Retina (tissue), 1 donor: Measurements from ENCODE around the gene PRDX5.

Experiments
- DNase-seq: peaks from one replicate; pipeline ENCODE4 v3.0.0-alpha.2; 2016

Gene PRDX5

DNA sequence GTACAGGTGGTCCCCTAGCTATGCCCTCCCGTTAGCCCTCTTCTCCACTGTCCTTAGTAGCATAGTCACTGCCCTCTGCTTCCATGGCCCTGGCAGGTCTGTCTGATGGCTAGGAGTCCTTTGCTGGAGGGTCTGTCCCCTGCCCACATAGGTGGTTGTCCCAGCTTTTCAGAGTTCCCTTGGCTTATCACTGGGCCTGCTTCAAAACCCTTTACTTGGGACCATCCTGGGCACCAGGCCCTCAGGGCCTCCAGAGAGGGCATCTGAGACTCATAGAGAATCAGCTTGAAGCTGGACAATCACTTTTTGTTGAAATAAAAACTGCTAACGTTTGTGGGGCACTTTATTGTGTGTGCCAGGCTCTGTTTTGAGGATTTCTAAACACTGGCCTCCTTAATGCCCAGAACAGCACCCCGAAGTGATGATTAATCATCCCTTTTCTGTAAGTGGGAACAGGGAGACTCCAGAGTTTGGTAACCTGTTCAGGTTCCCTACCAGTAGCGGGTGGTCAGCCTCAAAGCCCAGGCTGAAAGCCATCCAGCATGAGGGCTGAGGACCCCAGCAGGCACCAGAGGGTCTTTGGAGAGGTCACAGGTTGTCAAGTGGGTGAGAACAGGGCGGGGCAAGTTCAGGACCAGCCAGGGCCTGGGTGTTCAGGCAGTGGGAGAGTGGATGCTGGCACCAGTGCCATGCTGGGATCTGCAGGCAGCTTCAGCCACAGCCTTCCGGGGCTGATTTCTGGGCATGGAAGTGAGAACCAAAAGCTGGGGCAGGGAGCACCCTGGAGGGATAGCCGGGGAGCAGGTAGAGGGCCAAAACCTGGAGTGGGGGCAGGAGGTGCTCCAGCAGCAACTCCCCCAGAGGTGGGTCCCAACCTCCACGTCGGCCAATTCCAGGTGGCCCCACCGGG, 27.3 kb upstream of the PRDX5 start:
- DNase-seq, result no peak

DNA sequence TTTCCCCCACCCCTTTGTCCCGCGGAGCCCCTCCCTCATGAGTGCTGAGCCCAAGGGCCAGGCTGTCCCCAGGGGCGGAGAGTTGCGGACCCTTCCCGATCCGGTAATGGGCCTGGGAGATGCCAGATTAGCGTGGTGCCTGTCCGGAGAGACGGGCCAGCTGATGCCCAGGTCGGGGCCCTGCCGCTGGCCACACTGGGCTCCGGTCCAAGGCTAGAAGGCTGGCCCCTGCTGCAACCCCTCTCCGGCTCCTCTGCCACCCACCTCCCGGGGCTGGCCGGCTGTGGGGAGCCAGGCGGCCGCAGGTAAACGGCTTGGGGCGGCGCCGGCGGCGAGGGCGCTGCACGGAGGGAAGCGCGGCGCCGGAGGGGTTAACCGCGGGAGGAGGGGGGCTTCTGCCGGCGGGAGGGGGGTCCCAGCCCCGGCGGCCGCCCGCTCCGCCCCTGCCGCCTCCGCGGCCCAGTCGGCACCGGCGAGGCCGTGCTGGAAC, 26.6 kb upstream of the PRDX5 start, which contains the start of gene KCNK4:
Gene KCNK4, plus strand, starts transcription at position 41 of the 490 bp plus-strand sequence. CDS start 1,717 bp downstream, outside the sequence.
- DNase-seq, result no peak

DNA sequence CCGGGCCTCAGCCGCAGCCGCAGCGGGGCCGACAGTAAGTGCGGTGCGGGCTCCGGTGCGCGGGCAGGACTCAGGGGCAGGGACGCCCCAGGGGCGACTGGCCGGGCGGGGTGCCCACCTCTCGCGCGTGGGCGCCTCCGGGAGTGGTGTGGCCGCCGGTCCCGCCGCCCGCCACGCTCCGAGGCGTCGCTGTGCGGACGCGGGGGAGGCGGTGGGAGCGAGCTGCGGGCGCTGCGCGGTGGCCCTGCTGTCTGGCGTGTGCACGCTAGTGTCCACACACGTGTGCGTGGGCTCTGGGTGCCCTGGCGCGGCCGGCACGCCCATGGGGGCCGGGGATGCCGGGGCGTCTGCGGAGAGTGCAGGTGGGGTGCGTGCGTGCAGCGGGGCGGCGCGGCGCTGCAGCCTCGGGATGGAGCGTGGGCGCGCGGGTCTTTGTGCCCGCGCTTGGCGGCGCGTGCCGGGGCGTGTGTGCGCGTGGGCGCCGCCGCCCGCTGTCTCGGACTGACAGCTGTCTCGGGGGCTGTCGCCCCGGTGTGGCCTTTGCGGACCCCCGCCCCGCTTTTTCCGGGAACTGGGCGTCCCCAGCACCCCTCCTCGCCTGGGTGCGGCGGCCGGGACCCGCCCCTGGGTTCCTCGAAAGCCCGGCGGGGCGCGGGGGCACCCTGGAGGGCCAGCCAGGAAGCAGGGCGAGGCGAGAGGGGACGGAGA, 26.0 kb upstream of the PRDX5 start:
- DNase-seq, result peak; percentile 61

DNA sequence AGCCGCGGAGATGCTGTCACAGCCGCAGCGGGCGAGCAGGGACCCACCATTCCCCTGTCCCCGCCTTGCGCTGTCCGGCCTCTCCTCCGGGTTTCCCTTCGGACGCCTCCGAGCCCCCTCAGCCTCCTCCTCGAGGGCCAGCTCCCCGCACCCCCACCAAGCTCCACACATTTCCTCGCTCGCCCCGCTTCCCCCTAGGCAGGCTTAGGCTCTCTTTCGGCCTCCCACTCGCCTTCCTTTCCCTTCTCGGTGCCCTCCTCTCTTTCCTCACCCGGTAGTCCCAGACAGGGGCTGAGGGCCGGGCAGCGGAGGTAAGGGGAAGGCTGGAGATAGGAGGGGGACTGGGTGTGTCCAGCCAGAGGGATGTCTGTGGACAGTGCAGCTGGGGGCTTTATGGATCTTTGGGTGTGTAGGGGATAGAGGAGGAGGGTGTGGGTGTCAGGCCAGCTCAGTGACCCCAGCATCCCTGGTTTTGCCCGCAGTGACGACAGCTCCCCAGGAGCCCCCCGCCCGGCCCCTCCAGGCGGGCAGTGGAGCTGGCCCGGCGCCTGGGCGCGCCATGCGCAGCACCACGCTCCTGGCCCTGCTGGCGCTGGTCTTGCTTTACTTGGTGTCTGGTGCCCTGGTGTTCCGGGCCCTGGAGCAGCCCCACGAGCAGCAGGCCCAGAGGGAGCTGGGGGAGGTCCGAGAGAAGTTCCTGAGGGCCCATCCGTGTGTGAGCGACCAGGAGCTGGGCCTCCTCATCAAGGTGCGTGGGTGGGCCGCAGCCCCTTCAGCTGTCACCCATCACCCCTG, 25.3 kb upstream of the PRDX5 start:
- DNase-seq, result peak; percentile 27

DNA sequence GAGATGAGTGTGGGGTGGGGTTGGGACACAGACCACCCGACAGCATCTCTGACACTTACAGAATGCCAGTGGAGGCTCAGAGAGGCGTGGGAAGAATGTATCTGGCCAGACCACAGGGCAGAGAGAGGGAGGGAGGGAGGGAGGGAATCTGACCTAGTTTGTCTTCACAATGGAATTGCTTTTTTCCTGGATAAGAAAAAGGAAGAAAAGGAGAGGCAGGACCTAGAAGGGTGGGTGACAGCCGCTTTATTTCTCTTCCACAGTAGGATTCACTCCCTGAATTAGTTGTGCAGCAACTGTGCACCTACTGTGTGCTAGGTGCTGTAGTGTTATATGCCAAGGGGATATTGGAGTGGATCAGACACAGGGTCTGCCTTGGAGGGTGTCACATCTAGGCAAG, 23.1 kb upstream of the PRDX5 start:
- peak; percentile 78 for DNase-seq

DNA sequence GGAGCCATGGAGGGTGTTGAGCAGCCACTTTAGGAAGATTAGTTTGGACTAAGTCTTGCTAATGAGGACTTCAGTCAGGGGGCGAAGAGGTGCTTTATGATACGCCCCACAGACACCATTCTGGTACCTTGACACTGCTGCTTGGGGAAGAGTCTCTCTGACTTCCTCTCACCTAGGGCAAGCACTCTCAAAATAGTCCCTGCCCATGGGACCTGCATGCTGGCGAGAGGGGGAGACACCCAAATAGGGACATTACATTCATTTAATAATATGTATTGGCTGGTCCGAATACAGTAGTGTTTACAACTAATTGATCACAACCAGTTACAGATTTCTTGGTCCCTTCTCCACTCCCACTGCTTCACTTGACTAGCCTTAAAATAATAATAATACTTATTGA, 22.2 kb upstream of the PRDX5 start:
- no peak for DNase-seq

DNA sequence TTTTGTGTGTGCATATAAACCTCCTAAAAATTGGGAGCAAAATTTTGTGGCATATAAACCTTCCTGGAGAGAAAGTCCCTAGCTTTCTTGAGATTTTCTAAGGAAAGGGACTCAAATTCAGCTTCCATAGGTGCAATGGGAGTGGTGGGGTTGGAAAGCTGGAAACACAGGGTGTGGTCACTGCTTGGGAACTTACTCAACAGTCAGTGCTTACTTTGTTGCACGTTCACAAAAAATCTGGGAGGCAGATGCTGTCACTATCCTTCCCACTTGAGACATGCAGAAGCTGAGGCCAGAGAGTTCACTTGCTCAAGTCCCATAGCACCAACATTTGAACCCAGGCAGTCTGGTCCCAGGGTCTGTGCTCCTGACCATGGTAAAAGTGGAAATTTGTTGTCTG, 21.7 kb upstream of the PRDX5 start:
- DNase-seq, result no peak

DNA sequence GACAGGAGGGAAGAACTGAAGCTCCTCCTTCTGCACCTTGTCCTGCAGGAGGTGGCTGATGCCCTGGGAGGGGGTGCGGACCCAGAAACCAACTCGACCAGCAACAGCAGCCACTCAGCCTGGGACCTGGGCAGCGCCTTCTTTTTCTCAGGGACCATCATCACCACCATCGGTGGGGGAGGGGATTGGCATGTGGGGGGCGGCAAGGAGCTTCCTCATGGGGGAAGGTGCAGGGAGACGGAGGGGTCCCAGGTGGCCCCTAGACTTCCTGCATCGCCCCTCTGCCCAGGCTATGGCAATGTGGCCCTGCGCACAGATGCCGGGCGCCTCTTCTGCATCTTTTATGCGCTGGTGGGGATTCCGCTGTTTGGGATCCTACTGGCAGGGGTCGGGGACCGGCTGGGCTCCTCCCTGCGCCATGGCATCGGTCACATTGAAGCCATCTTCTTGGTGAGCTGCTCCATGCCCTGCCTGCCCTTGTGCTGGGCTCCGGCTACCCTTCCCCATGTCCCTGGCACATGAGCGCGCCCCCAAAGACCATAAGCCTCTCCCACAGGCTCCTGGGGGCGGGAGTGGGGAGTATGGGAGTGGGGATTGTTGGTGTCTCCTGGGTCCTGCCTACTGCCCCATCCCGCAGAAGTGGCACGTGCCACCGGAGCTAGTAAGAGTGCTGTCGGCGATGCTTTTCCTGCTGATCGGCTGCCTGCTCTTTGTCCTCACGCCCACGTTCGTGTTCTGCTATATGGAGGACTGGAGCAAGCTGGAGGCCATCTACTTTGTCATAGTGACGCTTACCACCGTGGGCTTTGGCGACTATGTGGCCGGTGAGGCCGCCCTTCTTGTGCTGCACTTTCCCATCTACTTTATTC, 20.9 kb upstream of the PRDX5 start:
- DNase-seq, result peak; percentile 49

DNA sequence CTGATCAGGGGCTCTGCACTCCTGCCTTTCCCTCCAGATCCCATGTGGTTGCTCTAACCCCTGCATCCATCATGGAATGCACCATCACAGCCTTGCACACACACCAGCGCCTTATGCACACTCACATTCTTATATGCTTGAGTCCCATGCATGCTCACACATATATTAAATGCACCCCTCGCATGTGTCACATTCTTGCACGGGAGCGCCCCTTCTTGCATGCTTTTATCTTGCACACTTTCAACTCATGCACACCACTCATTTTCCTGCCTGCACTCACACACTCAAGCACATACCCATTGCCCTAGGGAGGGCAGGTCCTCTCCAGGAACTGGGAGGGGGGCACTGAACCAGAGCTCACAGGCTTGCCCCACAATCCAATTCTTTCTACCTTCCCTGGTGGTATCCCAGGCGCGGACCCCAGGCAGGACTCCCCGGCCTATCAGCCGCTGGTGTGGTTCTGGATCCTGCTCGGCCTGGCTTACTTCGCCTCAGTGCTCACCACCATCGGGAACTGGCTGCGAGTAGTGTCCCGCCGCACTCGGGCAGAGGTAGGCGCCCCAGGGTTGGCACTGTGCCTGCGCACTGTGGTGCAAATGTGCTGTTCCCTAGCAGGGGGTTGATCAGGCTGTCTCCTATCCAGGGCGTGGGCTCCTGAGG, 20.1 kb upstream of the PRDX5 start:
- DNase-seq, result peak; percentile 28

DNA sequence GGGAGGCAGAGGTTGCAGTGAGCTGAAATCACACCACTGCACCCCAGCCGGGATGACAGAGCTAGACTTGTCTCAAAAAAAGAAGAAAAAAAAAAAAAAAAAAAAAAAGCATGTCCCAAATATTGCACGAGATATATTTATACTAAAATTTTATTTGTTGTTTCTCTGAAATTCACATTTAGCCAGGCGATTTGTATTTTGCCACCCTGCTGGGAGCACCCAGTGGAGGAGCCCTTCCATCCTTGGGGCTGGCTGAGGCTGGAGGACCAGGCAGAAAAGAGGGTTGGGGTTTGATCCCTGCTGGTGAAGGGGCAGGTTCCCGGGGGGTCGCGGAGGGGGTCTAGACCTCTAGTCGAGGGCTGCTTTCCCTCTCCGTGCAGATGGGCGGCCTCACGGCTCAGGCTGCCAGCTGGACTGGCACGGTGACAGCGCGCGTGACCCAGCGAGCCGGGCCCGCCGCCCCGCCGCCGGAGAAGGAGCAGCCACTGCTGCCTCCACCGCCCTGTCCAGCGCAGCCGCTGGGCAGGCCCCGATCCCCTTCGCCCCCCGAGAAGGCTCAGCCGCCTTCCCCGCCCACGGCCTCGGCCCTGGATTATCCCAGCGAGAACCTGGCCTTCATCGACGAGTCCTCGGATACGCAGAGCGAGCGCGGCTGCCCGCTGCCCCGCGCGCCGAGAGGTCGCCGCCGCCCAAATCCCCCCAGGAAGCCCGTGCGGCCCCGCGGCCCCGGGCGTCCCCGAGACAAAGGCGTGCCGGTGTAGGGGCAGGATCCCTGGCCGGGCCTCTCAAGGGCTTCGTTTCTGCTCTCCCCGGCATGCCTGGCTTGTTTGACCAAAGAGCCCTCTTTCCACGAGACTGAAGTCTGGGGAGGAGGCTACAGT, 18.7 kb upstream of the PRDX5 start:
- peak; percentile 71 for DNase-seq

DNA sequence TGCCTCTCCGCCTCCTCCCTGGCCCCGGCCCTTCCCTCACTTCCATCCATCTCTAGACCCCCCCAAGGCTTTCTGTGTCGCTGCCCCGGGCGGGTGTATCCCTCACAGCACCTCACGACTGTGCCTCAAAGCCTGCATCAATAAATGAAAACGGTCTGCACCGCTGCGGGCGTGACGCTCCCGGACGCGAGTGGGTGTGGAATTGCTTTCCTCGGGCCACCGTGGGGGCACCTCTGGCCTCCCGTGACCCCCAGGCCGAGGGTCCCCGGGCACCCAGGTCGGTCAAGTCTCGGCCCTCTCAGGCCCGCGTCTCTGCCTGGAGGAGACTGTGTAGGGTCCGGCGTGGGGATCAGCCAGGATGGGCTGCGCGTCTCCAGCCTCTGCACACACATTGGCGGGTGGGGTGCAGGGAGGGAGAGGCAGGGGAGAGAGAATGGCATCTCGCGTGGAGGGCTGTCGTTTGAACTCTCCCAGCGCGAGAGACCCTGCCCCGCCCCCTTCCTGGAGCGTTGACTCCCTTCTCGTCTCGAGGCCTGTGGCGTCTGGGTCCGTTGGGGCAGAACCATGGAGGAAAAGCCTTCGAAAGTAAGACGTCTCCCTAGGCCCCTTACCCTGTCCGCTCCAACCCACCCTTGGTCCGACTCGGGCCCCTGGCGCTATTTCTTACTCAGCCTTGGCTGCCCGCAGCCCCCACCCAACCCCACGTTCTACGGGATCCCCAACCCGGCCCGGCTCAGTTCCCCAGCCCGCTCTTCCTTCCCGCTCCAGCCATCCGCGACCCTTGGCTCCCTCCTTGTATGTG, 17.9 kb upstream of the PRDX5 start, which contains the start of gene CATSPERZ:
Gene CATSPERZ, plus strand, starts transcription at position 512 of the 802 bp plus-strand sequence. Its CDS starts 53 bp downstream, at position 565.
- peak; percentile 45 for DNase-seq

DNA sequence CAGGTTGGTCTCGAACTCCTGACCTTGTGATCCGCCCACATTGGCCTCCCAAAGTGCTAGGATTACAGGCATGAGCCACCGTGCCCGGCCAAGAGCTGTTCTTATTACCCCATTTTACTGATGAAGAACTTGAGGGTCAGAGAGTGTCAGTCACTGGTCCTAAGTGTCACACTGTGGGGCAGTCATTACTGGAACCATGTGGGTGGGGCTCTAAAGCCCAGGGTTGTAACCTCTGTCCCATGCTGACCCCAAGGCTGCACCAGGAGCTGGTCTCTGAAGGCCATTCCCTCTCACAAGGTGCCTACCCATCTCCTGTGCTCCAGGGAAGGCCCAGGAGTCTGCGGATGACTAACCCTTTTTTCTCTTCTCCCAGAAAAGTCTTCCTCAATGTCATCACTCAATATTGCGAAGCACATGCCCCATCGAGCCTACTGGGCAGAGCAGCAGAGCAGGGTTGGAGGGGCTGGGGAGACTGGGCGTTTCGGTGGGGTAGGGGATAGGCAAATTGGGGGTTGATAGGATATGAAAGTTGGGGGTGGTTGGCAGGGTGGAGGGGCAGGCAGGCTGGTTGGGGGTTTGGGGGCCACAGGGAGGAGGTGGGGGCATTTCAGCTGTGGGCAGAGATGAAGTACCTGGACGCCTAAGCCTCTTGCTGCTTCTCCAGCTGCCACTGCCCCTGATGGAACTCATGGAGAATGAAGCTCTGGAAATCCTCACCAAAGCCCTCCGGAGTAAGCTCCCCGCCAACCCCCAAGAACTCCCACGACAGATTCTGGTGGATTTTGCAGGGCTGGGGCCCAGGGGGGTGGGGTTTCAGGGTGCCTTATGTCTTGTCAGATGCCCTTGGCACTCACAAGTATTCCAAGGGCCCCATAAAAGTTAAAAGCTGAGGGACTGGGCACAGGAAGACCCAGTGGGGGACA, 14.6 kb upstream of the PRDX5 start:
- no peak for DNase-seq

DNA sequence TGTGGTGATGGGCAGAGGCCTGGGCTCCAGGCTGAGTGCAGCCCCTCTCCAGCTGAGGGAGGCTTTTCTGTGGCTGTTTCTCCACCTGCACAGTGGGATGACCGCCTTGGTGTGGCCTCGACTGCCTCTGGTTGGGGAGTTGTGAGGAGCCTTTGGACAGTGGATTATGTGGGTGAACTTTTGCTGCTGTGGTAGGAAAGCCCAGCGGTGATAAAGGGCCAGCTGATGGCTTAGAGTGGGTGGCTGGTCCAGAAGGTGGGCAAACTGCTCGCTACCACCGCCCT, 13.9 kb upstream of the PRDX5 start:
- no peak for DNase-seq

DNA sequence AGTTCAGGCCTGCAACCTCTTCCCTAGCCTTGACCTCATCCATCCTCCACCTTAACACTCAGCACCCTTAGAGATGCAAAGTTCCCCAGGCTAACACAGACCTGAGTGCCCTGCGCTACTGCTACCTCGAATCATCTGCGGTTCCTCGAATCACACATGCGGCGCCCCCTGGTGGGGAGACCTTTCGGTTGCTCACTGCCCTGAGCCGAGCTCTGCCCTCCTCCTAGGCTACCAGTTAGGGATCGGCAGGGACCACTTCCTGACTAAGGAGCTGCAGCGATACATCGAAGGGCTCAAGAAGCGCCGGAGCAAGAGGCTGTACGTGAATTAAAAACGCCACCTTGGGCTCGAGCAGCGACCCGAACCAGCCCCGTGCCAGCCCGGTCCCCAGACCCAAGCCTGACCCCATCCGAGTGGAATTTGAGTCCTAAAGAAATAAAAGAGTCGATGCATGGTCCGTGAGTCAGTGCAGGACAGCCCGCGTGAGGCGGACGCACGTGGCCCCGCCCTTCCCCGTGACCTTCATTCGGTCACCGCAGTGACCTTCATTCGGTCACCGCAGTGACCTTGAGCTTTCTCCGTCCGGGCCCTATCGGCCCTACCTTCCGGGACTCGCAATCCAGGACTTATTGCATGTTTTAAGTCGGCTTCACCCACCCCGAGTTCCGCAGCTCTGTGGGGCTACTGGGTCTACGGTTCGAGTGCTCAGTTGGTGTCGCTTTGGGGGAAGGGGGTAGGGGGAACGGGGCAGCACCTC, 13.4 kb upstream of the PRDX5 start:
- peak; percentile 93 for DNase-seq

DNA sequence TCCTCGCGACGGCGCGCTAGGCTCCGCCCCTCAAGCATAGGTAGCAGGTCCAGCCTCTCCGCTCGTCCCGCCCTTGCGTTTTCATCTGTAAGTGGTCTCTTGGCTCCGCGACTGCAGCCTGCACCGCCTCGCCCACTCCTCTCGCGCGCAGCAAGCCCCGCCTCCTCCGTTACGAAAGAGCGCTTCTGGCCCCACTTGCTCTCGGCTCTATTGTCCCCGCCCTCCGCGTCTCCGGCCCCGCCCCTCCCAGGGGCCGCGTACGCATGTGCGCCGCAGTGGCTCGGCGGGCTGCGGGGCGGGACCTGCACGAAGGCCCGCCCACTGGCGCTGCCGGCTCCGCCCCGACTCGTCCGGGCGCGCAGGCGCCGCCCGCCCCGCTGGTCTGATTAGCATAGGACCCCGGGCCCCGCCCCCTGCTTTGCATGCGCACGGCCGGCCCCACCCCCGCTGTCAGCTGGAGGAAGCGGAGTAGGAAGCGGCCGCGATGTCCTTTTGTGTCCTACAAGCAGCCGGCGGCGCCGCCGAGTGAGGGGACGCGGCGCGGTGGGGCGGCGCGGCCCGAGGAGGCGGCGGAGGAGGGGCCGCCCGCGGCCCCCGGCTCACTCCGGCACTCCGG, 12.7 kb upstream of the PRDX5 start, which contains the start of gene ESRRA:
Gene ESRRA, plus strand, starts transcription at position 450 of the 616 bp plus-strand sequence. CDS start 1,656 bp downstream, outside the sequence.
- peak; percentile 95 for DNase-seq

DNA sequence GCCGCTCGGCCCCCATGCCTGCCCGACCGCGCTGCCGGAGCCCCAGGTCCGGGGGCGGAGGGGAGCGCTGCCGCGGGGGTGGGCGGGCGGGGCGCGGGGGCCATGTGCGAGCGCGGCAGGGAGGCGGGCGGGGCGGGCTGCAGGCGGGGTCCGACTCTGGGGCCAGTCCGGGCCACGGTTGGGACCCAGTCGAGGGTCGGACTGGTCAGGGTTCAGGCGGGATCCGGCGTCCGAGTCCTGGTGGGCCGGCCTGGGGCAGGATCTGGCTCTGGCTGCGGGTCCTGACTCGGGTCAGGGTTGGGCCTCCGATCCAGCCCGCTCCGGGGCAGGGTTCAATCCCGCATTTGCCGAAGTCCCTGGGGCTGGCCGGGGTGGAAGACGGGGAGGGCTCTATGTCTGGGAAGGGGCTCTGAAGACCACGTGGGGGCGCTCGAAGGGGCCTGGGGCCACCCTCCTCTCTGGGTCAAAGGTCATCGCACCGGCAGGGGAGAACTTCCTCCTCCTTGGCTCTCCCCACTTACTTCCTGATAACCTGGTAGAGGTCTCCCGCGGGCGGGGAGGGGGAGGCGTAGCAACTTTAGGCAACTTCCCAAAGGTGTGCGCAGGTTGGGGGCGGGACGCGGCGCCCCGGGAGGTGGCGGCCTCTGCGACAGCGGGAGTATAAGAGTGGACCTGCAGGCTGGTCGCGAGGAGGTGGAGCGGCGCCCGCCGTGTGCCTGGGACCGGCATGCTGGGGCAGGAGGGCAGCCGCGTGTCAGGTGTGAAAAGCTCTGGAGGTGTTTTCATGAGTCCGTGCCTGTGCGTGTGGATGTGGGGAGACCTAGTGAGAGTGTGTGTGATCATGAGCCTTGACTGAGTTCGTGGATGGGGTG, 12.0 kb upstream of the PRDX5 start:
- DNase-seq, result peak; percentile 74
